K562 (cell line): Measurements from ENCODE around the gene OTX2. TPM values are rescaled to one million over a fixed set of nuclear protein-coding genes. Genes with fewer than 3 reads are reported as not detected.

Source experiments
- ATAC-seq: fragments of 200-7000 bp; cut with Tn5 transposase; 3 replicates; pipeline ENCODE4 v1.9.1; 2020; ENCODE audit warnings: moderate library complexity
- BruUV-seq: library from RNA; stranded (reverse); fragments of 400-500 nt; replicated peaks from 2 replicates; lab custom pipeline; 2021; lab: Mats Ljungman, UMichigan
- CTCF ChIA-PET: fragments of 300-600 bp; formaldehyde crosslinking; extraction: SDS; loops from one replicate; lab custom pipeline; 2021; ENCODE audit warnings: low intra/inter-chr PET ratio; lab: Yijun Ruan, JAX
- POLR2A ChIA-PET: fragments of 300-600, 350-650 bp; sonication (Branson Sonifier 250); formaldehyde crosslinking; extraction: SDS; loops from one replicate; lab custom pipeline; 2021; ENCODE audit warnings: antibody characterized with exemption, inconsistent platforms; lab: Yijun Ruan, JAX
- DNase-seq, 4 experiments: peaks; one replicate each; pipeline versions ENCODE4 v3.0.0 to v3.0.0-alpha.2; 2011 to 2018; ENCODE audit warnings: low spot score in 3 of 4, mixed read lengths in 3 of 4; ENCODE audit errors: extremely low read depth in 1 of 4
- FAIRE-seq: peaks from 2 replicates; lab custom pipeline; 2011; peaks lifted over from hg19 to GRCh38; lab: Jason Lieb, UNC
- H2AFZ ChIP-seq: 2 replicates; pipeline ENCODE4 v1.6.0; 2011; ENCODE audit warnings: low read depth, low read length, control low read depth, inconsistent platforms
- H3K27ac ChIP-seq: fragments of 200-600 bp; 3 replicates; pipeline ENCODE4 v1.8.0; 2011; ENCODE audit warnings: low read depth, mild to moderate bottlenecking, control low read depth, inconsistent platforms, low read length, moderate library complexity, mixed read lengths; ENCODE audit errors: extremely low read depth
- H3K27me3 ChIP-seq, 2 experiments: fragments of 300-600 bp in 1 of 2; 2 replicates in 1 of 2; 3 replicates in 1 of 2; pipeline versions ENCODE4 v1.6.0 to v1.8.0; 2011; ENCODE audit warnings: inconsistent platforms in 2 of 2, low read length in 2 of 2, mild to moderate bottlenecking in 1 of 2, mixed read lengths in 1 of 2, moderate library complexity in 1 of 2; ENCODE audit not compliant: control insufficient read depth in 2 of 2, insufficient read depth in 2 of 2
- H3K36me3 ChIP-seq: fragments of 300-600 bp; 3 replicates; pipeline ENCODE4 v1.8.0; 2011; ENCODE audit warnings: mild to moderate bottlenecking, low read length, inconsistent platforms; ENCODE audit not compliant: control insufficient read depth, insufficient read depth
- H3K4me1 ChIP-seq, 2 experiments: fragments of 200-600 bp in 1 of 2; replicated peaks in 1 of 2; 2 replicates in 1 of 2; 3 replicates in 1 of 2; pipeline versions ENCODE4 v1.5.1 to v1.8.0; 2011; ENCODE audit warnings: inconsistent platforms in 2 of 2, low read length in 2 of 2, mild to moderate bottlenecking in 1 of 2, mixed read lengths in 1 of 2, moderate library complexity in 1 of 2; ENCODE audit not compliant: control insufficient read depth in 2 of 2, insufficient read depth in 2 of 2
- H3K4me2 ChIP-seq: 2 replicates; pipeline ENCODE4 v1.6.1; 2011; ENCODE audit warnings: low read length, control low read depth, inconsistent platforms, mixed read lengths; ENCODE audit not compliant: insufficient read depth
- H3K4me3 ChIP-seq: fragments of 200-600 bp; sonication (generic), shearing (Covaris generic); 2 replicates; pipeline ENCODE4 v1.5.1; 2016; ENCODE audit warnings: control low read depth, inconsistent platforms
- H3K79me2 ChIP-seq: fragments of 200-600 bp; 3 replicates; pipeline ENCODE4 v1.8.0; 2011; ENCODE audit warnings: low read length, inconsistent platforms; ENCODE audit not compliant: control insufficient read depth, insufficient read depth
- H3K9ac ChIP-seq, 2 experiments: 2 replicates each; pipeline versions ENCODE4 v1.6.0 to v1.6.1; 2011; ENCODE audit warnings: low read depth in 2 of 2, low read length in 2 of 2, control low read depth in 1 of 2, inconsistent platforms in 1 of 2, mild to moderate bottlenecking in 1 of 2, mixed read lengths in 1 of 2; ENCODE audit not compliant: insufficient read depth in 1 of 2
- H3K9me1 ChIP-seq: one replicate; pipeline ENCODE4 v1.6.0; 2011; ENCODE audit warnings: inconsistent platforms, mild to moderate bottlenecking, low read length, moderate library complexity; ENCODE audit not compliant: control insufficient read depth, insufficient read depth
- H3K9me3 ChIP-seq: replicated peaks from 2 replicates; pipeline ENCODE4 v1.5.1; 2011; ENCODE audit warnings: low read depth, low read length, inconsistent platforms; ENCODE audit not compliant: control insufficient read depth, insufficient read depth
- H4K20me1 ChIP-seq: replicated peaks from 2 replicates; pipeline ENCODE4 v1.6.1; 2011; ENCODE audit warnings: low read length, inconsistent platforms, mixed read lengths; ENCODE audit not compliant: control insufficient read depth, insufficient read depth
- ATF3 ChIP-seq, 2 experiments: fragments of 450-650 bp in 1 of 2; sonication (generic) in 1 of 2; formaldehyde crosslinking in 1 of 2; IDR thresholded peaks in 1 of 2; conservative IDR thresholded peaks in 1 of 2; 2 replicates each; pipeline versions ENCODE4 v1.6.1 to v1.8.1; 2016 to 2023; ENCODE audit warnings: mild to moderate bottlenecking in 2 of 2, moderate library complexity in 2 of 2, inconsistent platforms in 1 of 2, missing genetic modification reagents in 1 of 2
- CBX2 ChIP-seq: fragments of 200-600 bp; sonication (generic); IDR thresholded peaks from one replicate; pipeline ENCODE4 v1.6.1; 2012; ENCODE audit warnings: mild to moderate bottlenecking, low read length, inconsistent platforms; ENCODE audit not compliant: insufficient read depth, poor library complexity, severe bottlenecking
- ETV1 ChIP-seq: fragments of 450-650 bp; conservative IDR thresholded peaks from 2 replicates; pipeline ENCODE4 v1.6.1; 2016; ENCODE audit warnings: missing genetic modification characterization, control low read depth, low read depth, missing compliant biosample characterization
- HMG20B ChIP-seq: fragments of 250-450 bp; sonication (Bioruptor Pico); IDR thresholded peaks from 2 replicates; pipeline ENCODE4 v1.5.0; 2021; ENCODE audit warnings: mild to moderate bottlenecking
- NR0B1 ChIP-seq: fragments of 450-650 bp; IDR thresholded peaks from one replicate; pipeline ENCODE4 v1.6.1; 2018; ENCODE audit warnings: mild to moderate bottlenecking, moderate library complexity; ENCODE audit not compliant: partially characterized antibody
- POLR3G ChIP-seq: IDR thresholded peaks from 2 replicates; pipeline ENCODE4 v1.6.1; 2011; ENCODE audit not compliant: insufficient read length, insufficient replicate concordance; ENCODE audit errors: extremely low read depth
- RFX5 ChIP-seq: IDR thresholded peaks from 2 replicates; pipeline ENCODE4 v1.6.1; 2011; ENCODE audit warnings: low read depth, mild to moderate bottlenecking, improper control_type of control experiment, low read length
- SAFB2 ChIP-seq: fragments of 200-400 bp; formaldehyde crosslinking; IDR thresholded peaks from 2 replicates; pipeline ENCODE4 v1.6.1; 2018; ENCODE audit warnings: borderline replicate concordance, low read length, low read depth, moderate library complexity; ENCODE audit not compliant: severe bottlenecking
- SMARCC2 ChIP-seq: fragments of 450-650 bp; IDR thresholded peaks from 2 replicates; pipeline ENCODE4 v1.6.1; 2017; ENCODE audit warnings: antibody characterized with exemption, moderate library complexity, mild to moderate bottlenecking, low read depth
- ZBTB49 ChIP-seq: sonication (generic); formaldehyde crosslinking; IDR thresholded peaks from 2 replicates; pipeline ENCODE4 v1.8.0; 2022; ENCODE audit warnings: missing genetic modification reagents, mild to moderate bottlenecking, borderline replicate concordance
- WGBS: fragments of 100-300 bp; shearing (Covaris generic); methylation state at CpG from one replicate; pipeline ENCODE4 v1.1.6; 2016; ENCODE audit warnings: low coverage, mixed read lengths; ENCODE audit not compliant: insufficient coverage; ENCODE audit errors: missing lambda C conversion rate; 5-methylcytosine and 5-hydroxymethylcytosine counted together
- in situ Hi-C: fragments of 300-500 bp; cut with MboI; formaldehyde crosslinking; loops from 4 replicates; pipeline ENCODE4 v1.15.0; 2018; ENCODE audit warnings: inconsistent platforms, mixed read lengths
- intact Hi-C: fragments of 100-400 bp; cut with micrococcal nuclease; formaldehyde crosslinking; loops from 2 replicates; pipeline ENCODE4 v1.14.2; 2022
- polyA plus RNA-seq, 8 experiments: library from polyadenylated mRNA; depleted of rRNA in 4 of 8; stranded (reverse) in 5 of 8; unstranded in 3 of 8; fragments of >200 nt; fragmentation: Nextera tagmentation in 2 of 8; fragmentation: Illumina TruSeq in 1 of 8; extraction: Ambion mirVana in 2 of 8; extraction: Trizol in 1 of 8; gene quantifications; 2 replicates each; pipeline versions ENCODE4 v1.2.1 to v1.2.3, GENCODE V29; 2011 to 2014; ENCODE audit warnings: inconsistent platforms in 1 of 8, missing spikeins in 1 of 8
- total RNA-seq, 7 experiments: library from RNA; depleted of rRNA in 6 of 7; stranded (reverse); fragments of >200 nt in 6 of 7; fragmentation: Illumina TruSeq in 2 of 7; extraction: Trizol in 2 of 7; gene quantifications; 2 replicates each; pipeline versions ENCODE4 v1.2.1 to v1.2.3, GENCODE V29; 2011 to 2021; ENCODE audit warnings: low replicate concordance in 1 of 7

Gene OTX2
- total and polyA plus RNA-seq, 9 of the 15 experiments (the other 6 are each of a cell fraction or from before 2014, with no cell fraction given): not detected

GRCh38 chr14:56844406-56845002 is 34.2 kb upstream of the OTX2 start:
- CTCF ChIA-PET: no interaction called here
- Histone ChIP-seq H3K4me1 (no peaks in the 10 kb centered on the region), H4K20me1 (no peaks in the 10 kb centered on the region), H3K4me2 (no peak overlapping the region), H2AFZ (no peak overlapping the region), H3K27me3 (peaks cover 3 to 8% of the 10 kb centered on the region in 2 experiments; a peak in 3 of 5 replicates), H3K9ac (no peak overlapping the region)
- no TSS peak for BruUV-seq
- intact Hi-C loops (no loop called here), in situ Hi-C loops (no loop called here)
- DNase-seq: no peak
- POLR2A ChIA-PET: no interaction called here
- TF ChIP-seq ZBTB49 (CRISPR knock-in tag): no peak
- TF ChIP-seq POLR3G: no peak
- TF ChIP-seq SMARCC2: no peak
- no peak for TF ChIP-seq SAFB2
- no peak for TF ChIP-seq HMG20B (CRISPR knock-in tag)
- TF ChIP-seq CBX2: no peak
- TF ChIP-seq ATF3 (IDR thresholded peaks at IDR 0.05): no peak
- no peak for TF ChIP-seq ATF3 (CRISPR knock-in tag; conservative IDR thresholded peaks at IDR 0.05)
- TF ChIP-seq NR0B1: no peak
- TF ChIP-seq RFX5: no peak
- TF ChIP-seq ETV1 (tag): no peak
- TF ChIP-seq, all 486 proteins: peak for 0
- Histone ChIP-seq H3K9me1 (no peaks in the 10 kb centered on the region), H3K27ac (no peak overlapping the region), H3K36me3 (no peaks in the 10 kb centered on the region), H3K9me3 (no peaks in the 10 kb centered on the region), H3K79me2 (no peaks in the 10 kb centered on the region), H3K4me3 (no peak overlapping the region)
- no peak for ATAC-seq
- WGBS: 0% methylated on average over 15 of the region's 16 CpGs
- FAIRE-seq: no peak
